HG02840 (cell line): ENCODE results near the gene MBNL1.

Experiments
- ATAC-seq: cut with Tn5 transposase; IDR thresholded peaks from one replicate; pipeline ENCODE4 v1.9.1; 2021; ENCODE audit warnings: mild to moderate bottlenecking, moderate library complexity, moderate number of reproducible peaks; ENCODE audit not compliant: unreplicated experiment, low FRiP score

Gene MBNL1

DNA sequence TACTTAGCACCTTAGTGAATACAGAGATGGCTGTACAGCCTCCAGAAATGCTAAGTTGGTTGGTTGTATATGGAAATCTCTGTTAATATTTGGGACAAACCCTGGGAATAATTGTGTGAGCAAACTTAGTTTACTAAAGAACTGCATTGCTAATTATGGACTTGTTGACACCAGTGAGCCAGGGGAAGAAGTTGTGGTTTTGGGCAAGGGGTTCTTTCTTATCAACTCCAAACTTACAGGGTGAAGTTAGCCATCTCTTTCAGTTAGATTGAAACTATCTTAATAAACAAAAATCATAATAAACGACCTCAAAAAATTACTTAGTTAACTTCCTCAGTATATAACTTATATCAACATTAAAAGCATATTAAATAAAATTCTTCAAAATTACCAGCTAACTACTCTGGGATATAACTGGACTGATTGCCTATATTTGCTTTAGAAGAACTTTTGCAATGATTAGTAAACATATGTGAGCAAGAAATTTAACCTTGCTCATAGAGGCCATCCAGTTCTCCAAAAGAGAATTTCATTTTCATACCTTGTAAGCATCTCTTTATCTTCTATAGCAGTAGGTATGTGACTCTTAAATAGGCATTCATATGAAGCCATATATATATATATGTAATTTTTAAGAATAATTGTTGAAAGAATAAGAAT is 24.7 kb downstream of the MBNL1 start:
- no peak for ATAC-seq

DNA sequence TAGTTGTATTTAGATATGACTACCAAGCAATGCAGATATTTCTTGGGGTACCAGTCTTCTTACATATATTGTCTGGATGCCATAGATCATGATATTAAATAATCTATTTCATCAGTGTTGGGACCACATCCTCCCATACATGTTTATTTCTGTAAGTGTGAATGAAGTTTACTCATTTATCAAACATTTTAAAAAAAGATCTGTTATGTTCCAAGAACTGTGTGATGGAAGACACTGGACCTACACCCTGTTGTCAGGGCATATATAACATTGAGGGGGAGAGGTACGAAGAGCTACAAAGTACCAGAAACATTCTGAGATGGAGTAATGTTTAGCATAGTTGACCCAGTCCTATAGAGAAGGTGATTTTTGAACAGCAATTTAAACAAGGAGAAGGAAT is 26.6 kb downstream of the MBNL1 start:
- no peak for ATAC-seq

DNA sequence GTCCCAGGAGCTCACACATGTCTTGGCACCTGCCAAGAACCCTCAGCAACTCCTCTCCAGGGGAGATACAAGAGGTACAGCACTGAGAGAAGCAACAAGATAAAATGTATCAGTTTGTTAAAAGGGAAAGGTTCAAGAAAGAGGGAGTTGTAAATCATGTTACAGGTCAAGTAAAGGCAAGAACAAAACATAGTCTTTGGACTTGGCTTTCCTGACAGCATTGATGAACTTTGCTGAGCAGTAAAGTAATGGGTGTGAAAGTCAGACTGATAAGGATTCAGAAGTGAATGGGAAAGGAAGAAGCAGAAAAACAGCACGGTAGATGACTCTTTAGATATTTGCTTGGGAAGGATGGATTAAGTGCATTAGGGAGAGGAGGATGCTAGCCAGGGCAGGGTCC is 27.1 kb downstream of the MBNL1 start:
- ATAC-seq = no peak

DNA sequence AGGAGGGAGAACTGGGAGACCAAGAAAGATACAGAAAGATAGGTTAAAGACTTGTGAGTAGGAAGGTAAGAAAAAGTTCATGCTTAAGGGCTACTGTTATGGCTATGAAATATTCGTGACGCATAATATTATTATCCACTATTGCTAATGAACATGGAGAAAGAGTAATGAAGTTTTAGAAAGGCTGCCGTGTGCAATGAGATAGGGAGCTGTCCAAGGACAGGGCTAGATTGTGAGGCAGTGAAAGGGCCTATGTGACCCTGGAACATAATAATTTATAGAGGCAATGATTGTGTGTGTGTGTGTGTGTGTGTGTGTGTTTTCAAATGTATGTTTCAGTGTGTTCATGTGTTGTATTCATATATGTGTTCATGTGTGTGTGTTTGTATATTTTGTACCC is 27.7 kb downstream of the MBNL1 start:
- ATAC-seq = no peak

DNA sequence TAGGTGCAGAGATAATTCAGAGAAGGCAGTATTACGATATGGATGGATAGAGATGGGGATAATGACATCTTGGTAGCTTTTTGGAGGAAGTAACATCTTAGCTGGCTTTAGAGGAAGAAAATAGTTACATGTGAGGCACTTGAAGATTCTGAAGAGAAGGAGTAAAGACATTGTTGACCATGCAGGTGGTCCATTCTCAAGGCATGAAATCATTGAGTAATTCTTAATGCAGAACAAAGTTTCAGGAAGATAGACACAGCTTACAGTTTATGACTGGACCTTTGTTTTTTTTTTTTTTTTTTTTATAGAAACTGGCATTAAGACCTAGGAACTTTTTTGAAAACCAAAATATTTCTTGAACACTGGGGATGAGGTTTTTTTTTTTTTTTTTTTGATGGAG is 28.2 kb downstream of the MBNL1 start:
- no peak for ATAC-seq

DNA sequence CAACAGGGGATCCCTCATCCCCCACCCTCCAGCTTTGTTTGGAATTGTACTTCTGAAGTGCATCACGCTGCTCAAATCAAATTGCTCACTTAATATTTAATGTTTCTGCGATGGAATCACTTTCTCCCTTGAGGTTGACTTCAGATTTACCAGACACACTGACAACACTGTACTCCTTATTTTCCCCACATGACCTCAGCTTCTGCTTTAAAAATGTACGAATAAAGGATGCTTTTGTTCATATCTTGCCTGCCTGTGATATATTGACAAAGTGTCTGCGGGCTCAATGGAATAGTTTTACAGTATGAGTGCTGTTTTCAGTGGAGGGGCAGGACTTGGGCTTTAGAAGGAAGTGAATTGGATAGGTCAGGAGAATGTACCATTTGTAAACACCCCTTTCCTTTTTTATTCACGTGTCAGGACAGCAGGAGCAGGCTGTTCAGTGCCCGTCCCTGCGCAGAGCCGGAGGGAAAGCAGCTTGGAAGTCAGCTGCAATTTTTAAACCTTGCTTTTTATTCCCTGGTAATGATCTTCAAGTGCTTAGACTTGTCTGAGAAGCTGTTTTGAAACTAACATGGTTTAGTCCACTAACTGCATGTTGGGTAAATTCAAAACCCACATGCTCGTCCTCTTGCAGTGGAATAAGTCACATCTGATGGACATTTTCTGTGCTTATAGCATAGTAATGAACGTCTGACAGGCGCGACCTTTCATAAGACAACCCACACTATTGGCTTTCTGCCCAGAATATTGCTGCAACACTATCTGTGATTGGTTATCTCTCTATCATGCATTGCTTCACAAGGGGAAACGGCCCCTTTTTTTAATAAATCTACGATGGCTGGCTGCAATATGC is 29.9 kb downstream of the MBNL1 start:
- no peak for ATAC-seq

DNA sequence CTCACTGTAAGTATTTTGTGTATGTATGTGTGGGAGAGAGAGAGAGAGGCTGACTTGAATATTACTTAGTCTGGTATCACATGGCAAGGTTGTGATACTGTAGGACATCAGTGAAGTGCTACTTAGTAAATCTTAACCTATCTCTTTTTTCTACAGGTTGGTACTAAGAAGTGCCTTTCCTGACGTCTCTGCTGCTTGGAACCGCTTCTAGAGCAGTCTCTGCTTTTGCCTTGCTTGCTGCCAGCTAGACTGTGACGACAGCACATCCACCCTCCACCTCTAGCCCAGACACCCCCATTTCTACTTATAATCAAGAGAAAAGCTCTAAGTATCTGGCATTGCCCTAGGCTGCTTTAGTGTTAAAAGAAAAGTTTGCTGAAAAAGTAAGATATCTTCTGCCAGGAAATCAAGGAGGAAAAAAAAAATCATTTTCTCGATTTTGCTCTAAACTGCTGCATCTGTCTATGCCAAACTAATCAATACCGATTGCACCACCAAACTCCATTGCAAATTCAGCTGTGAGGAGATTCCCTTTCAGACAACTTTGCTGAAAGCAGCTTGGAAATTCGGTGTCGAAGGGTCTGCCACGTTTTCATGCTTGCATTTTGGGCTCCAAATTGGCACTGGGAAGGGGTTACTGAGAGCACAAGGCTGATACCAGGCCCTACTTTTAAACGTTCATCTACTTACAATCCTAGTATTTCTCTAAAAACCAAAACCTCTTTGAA is 30.7 kb downstream of the MBNL1 start:
- no peak for ATAC-seq

DNA sequence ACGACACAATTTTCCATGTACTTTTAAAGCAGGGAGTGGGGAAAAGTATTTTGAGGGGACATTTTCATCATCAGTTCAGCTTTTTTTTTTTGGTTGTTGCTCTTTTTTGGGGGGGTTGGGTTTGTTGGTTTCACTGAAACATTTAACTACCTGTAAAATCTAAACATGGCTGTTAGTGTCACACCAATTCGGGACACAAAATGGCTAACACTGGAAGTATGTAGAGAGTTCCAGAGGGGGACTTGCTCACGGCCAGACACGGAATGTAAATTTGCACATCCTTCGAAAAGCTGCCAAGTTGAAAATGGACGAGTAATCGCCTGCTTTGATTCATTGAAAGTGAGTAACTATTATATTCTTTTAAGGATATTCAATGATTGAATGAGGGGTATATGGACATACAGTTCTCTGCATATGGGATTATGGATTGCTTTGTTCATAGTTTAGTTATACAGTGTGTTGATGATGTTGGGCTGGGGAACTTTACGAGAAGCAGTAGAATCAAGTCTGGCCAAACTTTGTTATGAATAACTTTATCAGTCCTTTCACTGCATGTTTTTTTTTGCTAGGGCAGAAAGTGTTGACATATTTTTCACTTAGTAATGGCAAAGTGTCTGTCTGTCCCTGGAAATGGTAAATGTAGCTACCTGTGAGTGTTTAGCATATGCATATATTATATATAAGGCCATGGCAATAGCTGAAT is 31.5 kb downstream of the MBNL1 start:
- ATAC-seq = no peak

DNA sequence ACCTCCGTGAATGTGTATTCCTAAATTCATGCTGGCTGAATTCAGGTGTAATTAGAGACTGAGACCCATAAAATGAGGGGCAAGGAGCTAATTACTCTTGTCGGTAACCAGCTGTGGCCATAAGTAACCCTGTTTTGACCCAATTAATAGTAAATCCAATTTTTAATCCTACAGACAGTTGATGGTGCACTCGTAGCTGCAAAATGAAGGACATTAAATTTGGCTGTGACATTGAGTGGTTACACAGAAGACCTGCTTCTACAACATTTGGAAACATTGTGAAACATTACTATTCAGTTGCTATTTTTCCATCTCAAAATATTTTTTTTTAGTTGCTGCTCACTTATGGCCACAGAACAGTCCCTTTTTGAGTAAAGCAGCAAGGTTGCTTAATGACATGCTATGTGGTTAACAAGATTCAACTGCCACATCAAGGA is 33.0 kb downstream of the MBNL1 start:
- no peak for ATAC-seq

DNA sequence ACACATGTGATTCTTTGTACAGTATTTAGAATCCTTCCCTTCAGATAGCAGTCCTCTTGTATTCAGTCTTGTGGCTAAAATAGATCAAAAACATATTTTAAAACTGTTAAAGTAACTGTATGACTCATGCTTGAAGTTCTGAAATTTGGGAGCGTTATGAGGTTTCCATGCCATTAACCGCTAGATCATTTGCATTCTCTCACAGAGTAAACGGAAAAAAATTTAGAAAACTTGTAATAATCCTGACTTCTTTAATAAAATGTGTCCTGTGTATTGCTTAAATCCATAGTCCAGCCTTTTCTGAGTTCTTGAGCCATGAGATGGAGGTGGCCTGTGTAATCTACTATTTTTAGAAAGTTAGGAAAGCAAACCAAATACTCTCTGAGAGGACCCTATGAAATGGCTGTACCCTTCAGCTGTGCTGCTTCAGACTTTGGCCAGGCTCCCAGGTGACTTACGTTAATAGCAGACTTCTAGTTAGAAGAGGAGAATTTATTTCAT is 33.8 kb downstream of the MBNL1 start:
- peak; percentile 60 for ATAC-seq

DNA sequence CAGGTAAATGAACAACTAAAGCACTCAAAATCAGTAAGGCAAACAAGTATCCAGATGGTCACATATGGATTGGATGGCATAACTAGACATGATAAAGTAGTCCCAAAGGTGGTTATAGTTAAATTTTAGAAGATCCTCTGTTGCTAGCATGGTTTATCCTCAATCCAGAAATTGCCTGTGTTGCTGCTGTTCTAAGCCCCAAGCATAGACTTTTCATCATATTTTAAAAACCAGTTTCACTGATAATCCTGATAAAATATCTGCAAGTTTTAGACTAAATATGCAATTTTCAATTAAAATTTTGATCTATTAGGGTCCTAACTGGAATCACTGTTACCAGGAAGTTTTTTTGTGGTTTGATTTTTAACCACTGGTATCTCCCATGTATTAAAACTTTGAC is 35.4 kb downstream of the MBNL1 start:
- no peak for ATAC-seq

DNA sequence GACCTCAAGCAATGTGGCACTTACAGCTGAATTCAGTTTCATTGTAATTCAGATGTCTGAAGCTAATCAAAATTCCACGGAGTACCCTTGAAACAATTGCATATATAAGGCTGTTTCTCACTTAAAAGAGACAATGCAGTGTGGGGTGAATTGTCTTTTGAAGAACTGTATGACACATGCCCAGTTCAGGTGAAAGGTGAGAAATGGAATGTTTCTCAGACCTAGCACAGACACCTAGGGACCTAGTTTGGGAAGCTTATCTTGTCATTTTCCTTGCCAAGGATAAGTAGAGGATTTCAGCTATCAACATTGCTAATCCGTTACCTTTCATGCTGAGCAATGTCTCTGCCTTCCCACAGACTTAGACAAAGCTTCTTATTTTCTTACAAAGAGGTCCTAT is 36.3 kb downstream of the MBNL1 start:
- no peak for ATAC-seq

DNA sequence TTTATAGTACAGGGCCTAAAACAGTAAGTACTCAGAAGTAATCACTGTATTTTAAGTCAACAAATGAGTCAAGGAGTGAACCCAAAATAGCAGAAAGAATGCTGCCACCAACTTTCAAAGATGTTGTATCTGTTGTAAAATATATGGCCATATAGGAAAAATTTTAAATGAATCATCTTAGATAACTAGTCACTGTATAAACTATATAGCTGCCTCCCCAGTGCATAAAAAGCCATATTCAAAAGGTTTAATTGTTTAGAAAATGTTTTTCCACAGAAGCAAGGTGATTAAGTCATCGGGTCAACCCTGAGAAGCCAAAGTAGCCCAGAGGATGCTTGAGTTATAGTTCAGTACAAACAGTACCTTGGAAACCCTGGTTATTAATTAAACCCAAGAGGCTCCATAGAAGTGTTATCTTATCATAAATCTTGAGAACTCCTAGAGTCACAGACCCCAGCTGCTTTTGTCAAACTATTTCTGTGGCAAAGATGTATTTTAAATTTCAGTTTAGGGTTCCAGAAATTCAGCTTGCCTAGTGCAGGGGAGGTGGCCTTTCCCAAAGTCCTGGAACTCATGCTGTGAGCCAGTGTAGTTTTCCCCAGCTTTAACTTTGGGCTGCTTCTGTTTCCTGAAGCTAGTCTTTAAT is 39.2 kb downstream of the MBNL1 start:
- ATAC-seq = no peak

DNA sequence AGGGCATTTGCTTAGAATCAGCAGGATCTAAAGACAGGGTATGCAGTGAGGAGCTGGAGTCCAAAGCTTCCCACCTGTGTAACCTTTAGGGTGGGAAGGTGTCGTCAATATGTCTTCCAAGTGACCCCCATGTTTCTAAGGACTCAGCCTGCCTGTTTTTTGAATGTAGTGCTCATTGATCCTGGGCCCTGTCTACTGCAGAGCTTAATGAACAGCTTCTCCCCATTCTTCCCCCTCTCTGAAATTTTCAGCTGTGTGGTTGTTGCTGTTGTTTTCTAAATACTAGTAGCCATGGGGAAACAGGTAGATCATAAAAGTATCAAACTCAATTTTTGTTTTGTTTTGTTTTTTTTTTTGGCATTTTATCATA is 39.7 kb downstream of the MBNL1 start:
- no peak for ATAC-seq

DNA sequence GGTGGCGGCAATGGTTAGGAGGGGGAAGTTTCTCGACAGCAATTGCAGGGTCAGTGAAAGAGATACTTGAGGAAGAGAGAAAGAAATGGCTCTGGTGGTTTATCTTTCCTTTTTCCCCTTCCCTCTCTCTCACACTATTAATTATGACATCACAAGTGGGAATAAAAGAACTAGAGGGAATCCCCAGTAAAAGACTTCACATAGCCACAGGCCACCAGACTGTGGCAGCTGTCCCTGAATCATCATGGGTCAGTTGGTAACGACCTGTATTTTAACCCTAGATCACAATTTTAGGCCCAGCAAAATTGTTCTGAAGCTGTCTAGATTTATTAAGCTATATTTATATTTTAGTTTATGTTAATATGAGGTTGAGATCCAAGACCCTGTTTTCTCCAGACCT is 40.3 kb downstream of the MBNL1 start:
- ATAC-seq = no peak

DNA sequence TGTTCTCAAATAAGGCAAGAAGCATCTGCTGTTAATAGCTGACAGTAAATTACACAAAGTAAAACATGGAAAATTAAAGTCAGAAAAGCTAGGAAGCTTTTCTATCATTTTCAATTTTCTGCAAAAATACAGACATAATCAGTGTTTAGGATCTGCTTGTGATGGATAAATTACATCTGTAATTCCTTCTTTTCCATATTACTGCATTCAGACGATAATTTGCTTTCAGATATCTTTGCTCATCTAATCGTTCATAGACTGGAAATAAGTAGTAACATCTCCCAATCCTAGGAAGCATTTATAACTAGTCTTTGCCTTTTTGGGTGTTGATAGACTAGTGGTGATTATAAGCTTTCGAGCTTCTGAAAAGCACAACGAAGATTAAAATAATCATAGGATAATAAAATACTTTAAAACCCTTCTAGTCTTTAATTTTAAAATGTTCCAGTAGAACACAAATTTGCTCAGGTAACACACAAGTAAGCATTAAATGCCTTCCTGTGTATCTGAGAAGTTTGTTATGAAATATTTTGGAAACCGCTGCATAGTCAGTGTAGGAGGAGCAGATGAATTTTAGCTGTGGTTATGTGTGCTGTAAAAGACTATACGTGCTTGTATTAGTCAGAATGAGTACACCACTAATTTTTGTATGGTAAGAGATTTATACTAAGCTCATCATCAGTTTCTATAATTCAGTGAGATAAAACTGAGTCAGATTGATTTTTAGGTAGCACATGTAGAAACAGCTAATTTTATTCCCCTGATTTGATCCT is 41.0 kb downstream of the MBNL1 start:
- no peak for ATAC-seq

DNA sequence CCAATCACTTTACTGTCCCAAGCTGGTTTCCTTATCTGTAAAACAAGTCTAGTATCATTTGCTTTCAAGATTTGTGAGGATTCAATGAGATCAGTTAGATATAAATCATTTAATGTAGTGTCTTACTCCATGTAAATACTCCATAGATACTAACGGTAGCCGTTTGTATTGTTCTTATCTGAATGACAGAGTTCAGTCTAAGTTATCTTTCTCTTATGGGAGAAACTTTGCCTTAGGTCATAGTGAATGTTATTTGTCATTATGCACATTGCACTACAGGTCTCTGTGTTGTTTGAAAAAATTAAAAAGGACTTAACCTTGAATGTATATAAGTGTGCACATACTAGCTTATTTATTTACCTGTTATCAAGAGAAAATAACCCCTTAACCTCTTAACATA is 44.7 kb downstream of the MBNL1 start:
- no peak for ATAC-seq

DNA sequence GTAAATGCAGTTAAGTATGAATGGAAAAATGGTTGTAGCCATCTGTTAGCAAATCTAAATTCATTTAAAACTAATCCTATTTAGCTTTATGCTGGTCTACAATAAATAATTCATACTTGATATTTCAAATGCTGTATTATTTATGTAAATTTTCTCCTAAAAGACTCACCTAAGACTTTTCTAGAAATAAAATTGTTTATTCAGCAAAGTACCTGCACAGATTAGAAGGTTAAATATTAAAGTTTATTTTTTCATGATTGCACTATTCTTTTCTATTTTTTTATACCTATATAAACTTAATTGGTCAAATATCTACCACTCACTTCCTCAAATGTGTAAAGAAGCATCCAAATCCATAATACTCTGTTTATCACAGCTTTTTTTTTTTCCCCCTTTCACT is 45.2 kb downstream of the MBNL1 start:
- no peak for ATAC-seq

DNA sequence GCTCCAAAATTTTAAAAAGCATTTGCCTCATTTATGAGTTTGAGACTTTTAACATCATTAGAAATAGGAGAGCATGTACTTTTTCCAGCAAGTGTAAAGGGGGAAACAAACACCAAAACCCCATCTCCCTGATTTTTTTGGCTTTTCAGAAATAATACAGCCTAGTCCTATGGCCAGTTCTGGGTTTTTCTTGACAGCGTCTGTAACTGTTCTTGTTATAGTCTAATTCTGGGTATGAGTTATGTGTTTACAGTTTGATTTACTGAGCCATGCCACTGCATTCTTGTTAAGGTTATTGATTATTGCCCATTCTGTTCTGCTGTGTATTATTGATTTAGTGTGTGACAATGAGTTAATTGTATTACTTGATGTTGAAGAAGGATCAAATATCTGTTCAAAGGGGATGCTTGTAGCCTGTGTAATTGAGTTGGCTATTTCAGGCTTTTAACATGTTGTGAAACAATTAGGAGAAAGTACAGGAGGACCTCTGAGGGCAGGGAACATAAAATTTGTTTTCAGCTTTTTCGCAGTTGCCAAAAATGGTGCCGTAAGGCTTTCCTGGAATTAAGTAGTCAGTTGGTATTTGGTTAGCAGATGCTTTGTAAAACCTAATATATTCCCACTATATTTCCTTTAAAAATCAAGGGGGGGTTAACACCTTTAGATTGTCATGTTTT is 46.1 kb downstream of the MBNL1 start:
- no peak for ATAC-seq
